NCI-H82 (cell line): ENCODE results near the gene TMEM167A.

ENCODE experiments used
- DNase-seq: peaks from one replicate; lab custom pipeline; 2025; lab: John Stamatoyannopoulos, UW

The TMEM167A gene

DNA sequence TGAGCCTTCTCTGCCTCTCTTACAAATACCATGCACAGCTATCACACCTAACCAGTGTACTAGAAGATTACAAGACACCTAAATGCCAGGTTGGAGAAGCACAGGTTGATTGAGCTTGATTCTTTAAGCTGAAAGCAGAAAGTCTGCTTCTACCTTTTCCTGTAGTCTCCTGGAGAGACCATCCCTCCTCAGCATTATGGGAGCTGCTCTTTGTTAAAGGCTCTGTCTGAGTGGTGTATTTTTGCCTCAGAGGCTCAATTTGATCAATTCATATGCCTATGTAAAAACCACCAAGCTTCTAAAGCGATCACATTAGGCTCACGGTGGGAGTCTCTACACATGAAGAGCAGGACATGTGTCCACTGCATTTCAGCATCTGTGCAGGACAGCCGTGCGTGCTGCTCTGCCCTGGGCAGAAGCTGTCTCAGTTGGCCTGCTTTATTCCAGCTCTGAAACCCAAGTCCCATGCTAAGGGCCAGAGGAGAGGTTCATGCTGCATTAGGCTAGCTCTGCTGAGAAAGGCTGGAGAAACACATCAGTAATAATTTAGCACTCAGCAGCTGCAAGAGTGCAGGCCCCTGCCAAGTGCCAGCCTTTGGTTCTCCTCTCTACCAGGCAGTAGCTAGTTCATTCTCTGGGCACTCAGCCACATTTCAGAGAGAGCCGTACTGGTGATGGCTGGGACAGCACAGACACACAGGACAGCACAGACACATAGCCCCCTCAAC is 41.7 kb downstream of the TMEM167A start:
- no peak for DNase-seq

DNA sequence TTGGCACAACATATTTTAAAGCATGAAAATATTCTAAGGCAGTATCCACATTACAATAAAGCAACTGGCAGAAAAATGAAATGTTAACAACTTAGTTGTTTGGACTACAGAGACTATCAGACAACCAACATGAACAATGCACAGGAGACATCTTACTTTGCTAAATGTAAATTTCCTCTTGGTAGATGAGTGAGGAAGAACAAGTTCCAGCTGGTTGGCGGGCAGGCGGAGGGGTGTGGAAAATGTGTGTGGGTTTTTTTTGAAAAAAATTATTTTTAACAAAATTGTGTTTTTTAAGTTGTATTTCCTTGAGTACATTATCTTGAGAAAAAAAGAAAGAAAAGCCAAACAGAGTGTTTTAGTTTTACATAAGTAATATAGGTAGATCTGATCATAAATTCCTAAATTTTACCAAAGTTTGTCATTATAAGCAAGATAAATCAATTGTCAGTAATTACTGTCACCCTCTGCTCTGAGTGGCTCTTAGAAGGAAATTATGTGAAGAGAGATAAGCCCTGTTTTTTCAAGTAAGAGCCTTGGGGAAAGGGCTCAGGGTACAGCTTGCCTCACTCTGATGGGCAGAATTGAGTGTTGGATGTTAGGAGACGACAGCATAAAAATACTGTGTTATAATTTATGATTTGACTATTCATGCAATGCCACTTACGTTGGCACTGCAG is 42.5 kb downstream of the TMEM167A start:
- DNase-seq, result no peak

DNA sequence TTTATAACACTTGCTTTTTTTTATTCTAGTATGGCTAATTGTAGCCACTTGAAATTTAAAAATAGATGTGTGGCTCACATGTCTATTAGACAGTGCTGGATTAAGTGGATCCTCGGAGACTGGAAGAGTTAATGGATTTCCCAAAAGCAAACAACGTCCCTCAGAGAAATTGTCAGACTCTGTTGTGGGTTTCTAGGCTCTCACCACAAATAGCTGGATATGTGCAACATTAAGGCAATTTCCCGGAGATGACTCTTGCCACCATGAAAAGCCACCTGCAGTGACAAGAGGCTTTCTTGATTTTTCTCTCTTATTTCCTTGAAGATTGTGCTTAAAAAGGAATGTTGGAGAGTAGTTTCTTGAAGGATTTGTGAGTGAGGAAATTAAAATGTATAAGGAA is 43.2 kb downstream of the TMEM167A start:
- DNase-seq, result no peak

DNA sequence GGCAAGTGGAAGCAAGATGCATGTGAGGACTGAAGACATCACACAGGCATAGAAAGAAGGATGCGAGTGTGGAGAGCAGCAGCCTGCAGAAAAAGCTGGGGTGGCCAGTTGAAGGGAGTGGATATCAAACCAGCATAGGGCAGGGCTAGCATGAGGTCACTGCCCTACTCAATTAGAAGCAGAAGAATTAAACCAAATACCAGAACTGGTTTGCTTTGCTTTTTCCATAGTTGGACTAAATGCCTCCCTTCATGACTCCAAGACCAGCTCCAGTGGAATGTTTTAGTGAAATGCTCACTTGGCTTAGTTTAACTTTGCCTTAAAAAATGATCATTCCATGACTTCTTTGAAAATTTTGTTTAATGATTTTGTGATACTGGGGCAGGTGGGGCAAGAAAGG is 45.8 kb downstream of the TMEM167A start:
- no peak for DNase-seq

DNA sequence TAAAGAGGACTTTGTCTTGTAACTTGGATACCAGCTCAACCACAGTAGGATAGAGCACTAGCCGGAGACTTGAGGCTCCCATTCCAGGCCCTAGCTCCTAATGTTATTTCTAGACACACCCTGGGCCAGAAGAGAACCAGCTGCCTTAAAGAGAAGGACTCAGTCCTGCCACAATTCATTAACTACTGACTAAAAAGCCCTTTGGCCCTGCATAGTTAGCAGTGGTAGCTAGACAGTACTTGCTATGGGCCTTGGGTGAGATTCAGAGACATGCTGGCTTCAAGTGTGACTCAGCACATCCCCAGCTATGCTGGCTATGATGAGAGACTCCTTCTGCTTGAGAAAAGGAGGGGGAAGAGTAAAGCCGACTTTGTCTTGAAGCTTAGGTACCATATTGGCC is 47.3 kb downstream of the TMEM167A start:
- DNase-seq, result no peak

DNA sequence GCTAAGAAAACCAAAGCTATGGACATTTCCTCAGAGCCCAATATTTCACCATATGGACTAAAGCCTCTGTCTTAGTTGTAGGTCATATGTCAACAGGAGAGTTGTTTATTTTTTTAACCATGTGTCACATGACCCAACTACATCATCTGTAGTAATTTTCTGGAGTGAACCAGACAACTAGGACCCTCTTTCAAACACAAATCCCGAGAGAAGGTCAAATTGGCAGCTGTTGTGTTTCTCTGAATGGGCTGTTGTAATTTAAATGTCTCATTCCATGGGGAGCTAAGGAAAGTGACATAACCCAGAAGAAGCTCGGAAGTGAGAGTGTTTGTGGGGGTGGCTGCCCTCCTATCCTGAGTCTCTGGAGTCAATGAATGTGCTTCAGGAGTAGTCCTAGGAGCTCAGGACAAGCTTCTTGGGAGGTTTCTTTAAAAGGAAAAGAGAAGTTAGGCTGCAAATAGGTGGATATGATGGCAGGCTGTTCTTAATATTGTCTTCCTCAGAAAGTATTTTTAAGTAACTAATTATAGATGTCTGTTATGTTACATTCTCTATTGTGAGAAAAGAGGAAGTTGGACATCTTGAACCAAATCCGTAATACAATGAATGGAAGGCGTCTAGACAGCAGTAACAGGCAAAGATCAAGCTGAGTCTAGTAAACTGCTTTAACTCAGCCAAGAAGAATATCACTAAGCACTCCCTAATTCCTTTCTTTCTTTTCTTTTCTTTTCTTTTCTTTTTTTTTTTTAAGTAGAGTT is 50.1 kb downstream of the TMEM167A start:
- DNase-seq, result no peak

DNA sequence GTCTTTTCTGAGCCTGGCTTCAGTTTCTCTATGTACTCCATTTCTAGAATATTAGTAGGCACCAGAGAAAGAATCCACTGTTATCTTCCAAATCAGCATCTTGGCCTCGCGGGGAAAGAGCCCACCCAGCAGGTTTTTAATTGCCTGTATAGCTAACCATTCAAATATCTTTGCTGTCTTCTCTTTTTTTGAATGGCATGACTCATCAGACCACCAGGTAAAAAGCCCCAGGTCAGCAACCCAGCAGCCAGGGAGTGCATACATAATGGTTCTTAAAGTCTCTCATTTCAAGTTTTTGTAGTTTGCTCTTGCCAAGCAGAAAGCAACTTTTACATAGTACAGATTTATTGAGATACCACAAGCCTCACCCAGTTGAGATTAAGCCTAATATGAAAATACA is 50.7 kb downstream of the TMEM167A start:
- DNase-seq, result no peak

DNA sequence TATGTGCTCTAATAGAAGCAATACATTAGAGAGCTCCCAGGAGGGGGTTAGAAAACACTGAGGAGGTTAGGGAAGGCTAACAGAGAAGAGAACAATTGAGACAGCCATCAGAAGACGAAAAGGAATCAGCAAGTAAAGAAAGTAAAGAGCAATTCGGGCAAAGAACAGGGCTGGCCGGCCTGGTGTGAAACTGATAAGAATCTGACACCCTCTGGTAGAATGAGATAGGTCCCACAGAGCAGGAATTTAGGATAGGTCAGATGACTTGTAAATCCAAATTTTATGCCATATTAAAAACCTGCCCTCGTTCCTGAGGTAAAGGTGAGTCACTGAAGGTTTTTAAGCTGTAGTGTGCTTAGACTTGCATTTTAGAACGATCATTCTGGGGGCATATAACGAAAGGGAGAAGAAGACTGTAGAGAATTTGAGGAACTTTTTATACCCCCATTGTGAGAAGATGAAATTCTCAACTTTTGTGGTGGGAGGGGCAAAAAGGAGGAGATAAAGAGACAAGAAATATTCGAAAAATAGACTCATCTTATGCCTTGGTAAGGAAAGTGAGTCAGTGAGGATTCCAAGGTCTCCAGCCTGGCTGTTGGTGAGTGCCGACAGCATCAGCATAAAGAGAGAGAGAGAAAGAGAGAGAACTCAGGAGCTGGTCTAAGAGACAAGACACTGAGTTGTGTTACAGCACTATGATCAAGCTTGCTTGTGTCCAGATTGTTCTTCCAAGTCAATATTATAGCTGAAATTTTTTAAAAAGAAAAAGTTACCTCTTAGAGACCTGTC is 51.3 kb downstream of the TMEM167A start:
- no peak for DNase-seq

DNA sequence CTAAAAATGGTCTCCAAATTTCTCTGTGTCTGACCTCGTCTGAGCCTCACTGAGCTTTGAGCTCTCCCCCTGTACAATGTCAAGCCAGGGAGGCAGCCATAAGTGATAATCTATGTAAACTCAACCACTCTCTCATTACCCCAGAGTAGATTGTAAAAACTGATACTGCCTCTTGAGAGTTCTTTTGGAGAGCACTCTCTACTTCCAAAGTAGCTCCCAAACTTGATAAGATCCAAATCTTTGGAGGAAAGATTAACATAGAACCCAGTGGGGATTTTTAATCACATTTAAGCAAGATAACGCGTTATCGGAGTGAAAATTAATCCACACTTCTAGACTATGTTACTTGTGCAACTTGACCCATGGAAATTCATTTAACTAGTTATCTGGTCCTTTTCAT is 54.9 kb downstream of the TMEM167A start:
- no peak for DNase-seq

DNA sequence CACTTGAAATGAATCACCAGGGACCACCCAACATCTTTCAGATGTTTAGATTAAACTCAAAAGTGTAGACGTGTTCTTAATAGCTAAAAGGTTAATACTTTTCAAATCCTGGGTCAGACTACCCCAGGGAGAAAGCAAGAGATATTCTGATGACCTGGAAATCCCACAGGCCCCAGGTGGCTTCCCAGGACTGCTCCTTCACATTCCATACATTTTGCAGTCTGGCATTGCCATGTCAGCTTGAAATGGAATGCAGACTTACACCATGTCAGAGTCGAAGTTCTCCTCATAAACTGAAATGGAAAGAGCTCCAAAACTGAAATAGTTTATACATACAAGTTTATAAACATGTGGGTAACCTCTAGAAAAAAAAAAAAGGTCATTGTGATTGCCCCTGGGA is 61.5 kb downstream of the TMEM167A start:
- DNase-seq, result no peak

DNA sequence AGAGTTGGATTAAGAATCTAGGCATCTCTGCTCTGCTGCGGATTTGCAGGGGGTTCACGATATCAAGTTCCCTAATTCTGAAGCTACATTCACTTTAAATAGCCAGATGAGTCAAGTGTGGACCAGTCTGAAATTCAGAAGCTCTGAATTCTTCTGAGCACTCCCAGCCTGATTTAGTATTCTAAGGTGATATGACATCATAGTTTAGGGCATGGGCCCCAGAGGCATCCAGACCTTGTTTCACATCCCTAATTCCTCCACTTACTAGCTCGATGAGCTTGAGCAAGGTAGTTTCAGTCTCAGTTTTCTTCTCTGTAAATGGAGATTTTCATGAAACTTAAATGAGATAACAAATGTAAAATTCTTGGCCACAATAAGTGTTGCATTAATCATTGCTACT is 65.2 kb downstream of the TMEM167A start:
- no peak for DNase-seq

DNA sequence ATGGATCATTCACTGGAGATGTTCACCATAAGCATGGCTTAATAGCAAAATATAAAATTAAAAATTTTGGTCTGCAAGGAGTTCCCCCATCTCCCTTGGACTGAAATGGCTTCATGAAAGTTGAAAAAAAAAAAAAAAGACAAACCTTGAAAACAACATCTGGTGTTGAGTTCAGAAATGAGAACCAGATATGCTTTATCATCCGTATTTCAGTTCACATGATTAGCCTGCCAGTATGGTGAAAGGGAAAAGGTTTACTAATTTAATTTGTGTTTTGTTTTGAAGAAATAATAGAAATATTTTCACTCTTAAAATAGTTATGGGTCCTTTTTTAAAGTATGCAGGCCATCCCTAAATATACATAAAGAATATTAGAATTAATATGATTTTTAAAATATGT is 67.8 kb downstream of the TMEM167A start:
- DNase-seq, result no peak

DNA sequence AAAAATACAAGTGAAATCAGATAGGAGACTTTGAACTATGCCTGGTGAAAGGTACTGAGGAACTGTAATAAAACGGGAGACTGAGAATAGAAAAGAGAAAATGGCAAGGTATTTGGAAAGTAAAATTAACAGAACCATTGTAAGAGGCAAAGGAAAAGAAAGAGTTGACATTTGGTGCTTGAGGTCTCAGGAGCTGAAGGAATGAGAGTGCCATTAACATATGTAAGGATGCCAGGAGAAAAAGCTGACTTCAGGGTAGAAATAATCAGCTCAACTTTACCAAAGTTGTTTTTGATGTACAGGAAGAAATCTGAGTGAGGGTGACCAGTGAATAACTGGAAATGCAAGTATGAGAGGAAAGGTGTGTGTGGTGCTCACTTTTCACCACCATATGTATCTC is 69.4 kb downstream of the TMEM167A start:
- no peak for DNase-seq

DNA sequence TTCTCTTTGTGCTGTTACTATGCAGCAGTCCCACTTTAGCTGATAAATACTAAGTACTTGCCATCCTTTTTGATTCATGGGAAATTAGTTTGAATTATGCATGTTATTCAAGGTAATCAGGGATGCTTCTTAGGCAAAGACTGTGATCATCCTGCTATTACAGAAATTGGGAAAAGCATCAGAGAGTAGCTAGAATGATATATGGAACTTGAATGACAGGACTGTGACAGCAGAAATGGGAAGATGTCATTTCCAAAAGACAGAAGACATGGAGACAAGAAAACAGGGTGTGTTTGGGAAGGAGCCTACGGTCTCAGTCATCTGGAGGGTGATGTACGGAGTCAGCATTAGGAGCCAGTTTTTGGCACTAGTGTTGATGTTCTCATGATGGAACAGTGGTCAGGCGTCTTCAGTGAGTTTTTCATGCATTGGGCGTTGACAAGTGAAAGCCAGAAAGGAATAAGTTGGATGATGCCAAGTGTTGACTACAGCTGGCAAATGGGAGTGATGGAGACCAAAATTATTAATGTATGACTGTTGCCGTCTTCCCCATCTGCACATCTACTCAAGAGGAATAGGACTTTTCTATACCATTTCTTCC is 70.4 kb downstream of the TMEM167A start:
- DNase-seq, result no peak

DNA sequence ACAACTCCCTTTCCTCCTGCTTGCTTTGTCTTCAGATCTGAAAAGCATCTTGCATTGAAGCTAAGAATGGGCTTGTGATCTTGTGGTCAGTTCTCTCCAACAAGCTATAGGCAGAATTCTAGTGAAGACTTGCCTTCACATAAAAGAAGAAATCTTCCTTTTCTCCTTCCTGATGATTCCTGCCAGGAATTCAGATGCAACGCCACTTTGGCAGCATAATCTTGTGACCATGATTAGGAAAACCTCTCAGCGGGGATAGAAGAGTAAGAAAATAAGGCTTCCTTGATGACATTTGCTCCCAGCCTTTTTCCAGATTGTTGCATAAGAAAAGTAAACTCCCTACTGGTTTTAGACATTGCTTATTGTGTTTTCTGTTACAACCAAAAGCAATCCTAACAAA is 73.4 kb downstream of the TMEM167A start:
- no peak for DNase-seq
